ENCODE results near the gene HSPB2.
"Not testable (repeated sequence)": the region's sequence is repeated elsewhere in the genome, so short reads cannot be mapped to it uniquely, and the experiment has no call there.

HSPB2 gene, protein sequence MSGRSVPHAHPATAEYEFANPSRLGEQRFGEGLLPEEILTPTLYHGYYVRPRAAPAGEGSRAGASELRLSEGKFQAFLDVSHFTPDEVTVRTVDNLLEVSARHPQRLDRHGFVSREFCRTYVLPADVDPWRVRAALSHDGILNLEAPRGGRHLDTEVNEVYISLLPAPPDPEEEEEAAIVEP

DNA sequence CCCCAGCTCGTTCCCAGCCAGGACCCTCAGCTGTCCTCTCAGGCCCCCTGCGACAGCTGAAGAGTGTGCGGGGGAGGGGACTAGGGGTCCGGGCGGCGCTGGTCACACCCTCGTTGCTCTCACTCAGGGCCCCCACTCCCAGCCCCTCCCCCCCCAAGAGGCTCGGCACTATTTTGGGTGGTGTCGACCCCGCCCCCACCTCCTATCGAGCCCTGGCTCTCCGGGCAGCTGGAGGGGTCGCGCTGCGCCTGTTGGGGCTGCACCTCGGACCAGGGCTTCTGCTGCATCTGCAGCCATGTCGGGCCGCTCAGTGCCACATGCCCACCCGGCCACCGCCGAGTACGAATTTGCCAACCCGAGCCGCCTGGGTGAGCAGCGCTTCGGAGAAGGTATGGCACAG, at the start of gene HSPB2:
Gene HSPB2, plus strand, starts transcription at position 200 of the 400 bp plus-strand sequence. Its CDS starts 96 bp downstream, at position 296.
- DNase-seq, result no peak

GRCh38 chr11:111870113-111870512, 42.4 kb upstream of the HSPB2 start:
- DNase-seq, result no peak

DNA sequence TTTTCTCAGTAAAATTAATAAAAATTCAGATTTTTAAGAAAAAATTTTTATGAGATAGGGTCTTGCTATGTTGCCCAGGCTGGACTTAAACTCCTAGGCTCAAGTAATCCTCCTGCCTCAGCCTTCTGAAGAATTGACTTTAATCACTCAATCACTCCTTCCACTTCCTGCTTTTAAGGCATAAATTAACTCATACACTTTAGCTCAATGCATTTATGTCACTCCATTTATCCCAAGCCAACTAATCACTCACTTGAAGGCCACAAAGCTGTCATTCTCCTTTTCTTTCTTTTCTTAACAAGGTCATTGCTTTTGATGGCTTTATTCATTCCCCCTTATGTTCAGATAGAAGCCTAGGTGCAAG, 42.0 kb upstream of the HSPB2 start:
- no peak for DNase-seq

DNA sequence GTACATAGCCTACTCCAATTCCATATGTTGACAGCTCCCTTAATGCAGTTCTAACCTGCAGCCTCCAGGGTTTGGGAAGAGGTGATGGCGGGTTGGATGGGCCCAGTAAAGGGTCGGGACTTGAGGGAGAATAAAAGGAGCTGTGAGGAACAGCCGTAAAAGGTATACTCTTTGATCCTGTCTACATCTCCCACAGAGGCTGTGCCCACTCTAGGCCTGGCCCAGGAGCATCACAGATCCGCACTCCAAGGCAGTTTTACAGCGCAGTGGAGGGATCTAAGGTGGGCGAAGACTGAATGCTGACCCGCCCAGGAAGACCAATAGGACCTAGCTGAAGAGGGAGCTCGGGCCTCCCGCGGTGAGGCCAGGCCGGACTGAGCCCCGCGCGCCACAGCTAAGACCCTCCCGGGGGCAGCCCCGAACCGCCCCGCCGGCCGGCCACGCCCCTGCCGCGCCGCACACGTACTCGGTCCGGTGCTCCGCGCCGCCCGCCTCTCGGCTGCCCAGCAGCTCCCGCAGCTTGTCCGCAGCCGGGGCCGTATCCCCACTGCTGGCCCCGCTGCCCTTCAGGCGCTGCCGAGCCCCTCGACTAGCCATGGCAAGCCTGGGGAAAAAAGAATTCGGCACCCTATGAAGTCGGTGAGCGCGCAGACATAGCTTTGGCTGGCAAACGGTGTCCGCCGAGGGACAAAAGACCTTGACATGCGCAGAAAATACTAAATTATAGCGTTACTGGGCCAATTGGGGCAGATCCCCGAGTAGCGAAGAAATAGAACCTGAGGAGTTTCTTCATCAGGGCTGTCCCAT, 41.4 kb upstream of the HSPB2 start, which contains the start of gene ALG9:
Gene ALG9, minus strand, starts transcription at position 696 of the 807 bp plus-strand sequence. Its CDS starts 99 bp downstream, at position 597.
- peak; percentile 90 for DNase-seq

- no peak for DNase-seq
Measured at GRCh38 chr11:111871693-111872161, 40.8 kb upstream of the HSPB2 start.

GRCh38 chr11:111878385-111878848, 34.1 kb upstream of the HSPB2 start:
- no peak for DNase-seq

DNA sequence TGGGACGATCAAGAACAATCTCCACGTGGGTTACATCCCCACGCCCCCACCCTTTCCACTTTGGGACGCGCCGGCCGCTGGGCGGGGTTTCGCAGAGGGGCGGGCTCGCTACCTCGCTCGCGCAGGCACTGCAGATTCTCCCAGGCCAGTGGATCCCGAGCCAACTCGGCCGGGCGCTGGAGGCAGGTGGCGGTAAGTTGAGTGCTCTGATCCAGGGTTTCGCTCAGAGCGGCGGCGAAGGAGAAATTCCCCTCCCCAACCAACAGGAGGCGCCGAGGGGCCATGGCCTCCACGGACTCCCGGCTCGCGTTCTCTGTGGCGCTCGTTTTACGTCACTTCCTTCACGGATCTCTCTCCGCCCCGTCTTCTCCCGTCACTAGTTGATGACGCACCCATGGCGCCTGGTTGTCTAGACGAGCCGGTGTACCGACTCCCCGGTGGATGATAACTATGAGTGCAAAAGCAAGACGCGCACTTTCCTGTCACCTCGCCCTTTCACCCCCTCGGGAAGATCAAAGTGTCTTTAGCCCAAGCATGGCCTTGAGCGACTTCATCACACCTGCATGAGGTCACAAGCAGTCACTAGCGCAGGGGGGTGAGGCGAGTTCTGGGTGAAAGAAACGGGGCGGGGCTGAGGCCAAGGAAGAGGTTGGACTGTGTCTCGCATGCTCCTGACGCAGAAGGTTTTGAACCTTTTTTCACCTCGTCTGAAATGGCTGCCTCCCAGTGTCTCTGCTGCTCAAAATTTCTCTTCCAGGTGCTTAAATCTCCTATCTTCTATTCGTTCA, 33.5 kb upstream of the HSPB2 start, which contains the start of the genes CFAP68 and FDXACB1:
Gene CFAP68, plus strand, starts transcription at position 693 of the 788 bp plus-strand sequence. Its CDS starts 20 bp downstream, at position 713.
Gene FDXACB1, minus strand, starts transcription at position 317 of the 788 bp plus-strand sequence. Its CDS starts 33 bp downstream, at position 284.
- peak; percentile 94 for DNase-seq

- no peak for DNase-seq
Measured at GRCh38 chr11:111879637-111879960, 32.9 kb upstream of the HSPB2 start.

- no peak for DNase-seq
Measured at GRCh38 chr11:111882202-111882601, 30.3 kb upstream of the HSPB2 start.

DNA sequence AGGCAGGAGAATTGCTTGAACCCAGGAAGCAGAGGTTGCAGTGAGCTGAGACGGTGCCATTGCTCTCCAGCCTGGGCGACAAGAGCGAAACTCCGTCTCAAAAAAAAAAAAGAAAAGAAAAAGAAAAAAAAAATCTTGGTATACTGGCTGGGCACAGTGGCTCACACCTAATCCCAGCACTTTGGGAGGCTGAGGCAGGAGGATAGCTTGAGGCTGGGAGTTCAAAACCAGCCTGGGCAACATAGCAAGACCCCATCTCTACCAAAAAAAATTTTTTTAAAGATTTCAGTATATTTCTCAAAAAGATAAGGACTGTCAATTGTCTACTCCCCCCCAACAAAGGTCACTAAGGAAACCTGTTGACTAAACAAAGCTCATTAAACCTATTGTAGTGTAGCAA, 27.5 kb upstream of the HSPB2 start:
- not testable (repeated sequence) for DNase-seq

DNA sequence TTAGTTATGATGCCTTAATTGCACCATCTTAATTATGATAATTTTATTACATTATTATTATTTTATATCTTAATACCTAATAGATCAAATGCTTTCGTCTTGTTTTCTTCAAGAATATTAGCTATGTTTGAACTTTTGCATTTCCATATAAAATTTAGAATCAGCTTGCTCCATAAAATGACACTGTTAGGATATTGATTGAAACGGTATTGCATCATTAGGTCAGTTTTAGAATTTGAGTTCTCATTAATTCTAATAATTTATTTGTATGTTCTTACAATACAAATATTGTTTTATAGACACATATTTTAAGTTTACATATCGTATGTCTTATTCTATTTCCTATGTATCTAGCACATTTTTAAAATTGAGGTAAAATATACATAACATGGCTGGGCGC, 26.5 kb upstream of the HSPB2 start:
- DNase-seq, result no peak

- DNase-seq, result no peak
Measured at GRCh38 chr11:111886844-111887243, 25.7 kb upstream of the HSPB2 start.

- DNase-seq, result no peak
Measured at GRCh38 chr11:111905411-111905810, 7.1 kb upstream of the HSPB2 start.

DNA sequence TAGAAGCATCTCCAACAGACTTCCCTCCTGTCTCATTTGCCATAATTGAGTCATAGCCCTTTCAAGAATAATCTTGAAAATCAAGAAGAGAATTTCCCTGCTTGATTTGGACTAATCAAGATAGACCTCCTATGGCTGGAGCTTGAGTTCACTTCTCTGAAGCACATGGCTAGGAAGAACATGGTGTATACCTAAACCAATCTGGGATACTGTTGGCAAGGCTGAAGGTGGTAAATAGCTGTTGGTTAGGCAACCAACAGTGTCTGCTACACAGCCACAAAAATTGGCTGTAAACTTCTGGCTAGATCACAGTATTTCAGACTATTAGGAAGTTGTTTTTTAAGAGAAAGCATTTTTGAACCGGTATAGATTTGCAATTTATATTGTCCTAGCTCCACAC, 5.9 kb upstream of the HSPB2 start:
- no peak for DNase-seq

GRCh38 chr11:111908639-111909305, 3.8 kb upstream of the HSPB2 start:
- DNase-seq, result no peak

GRCh38 chr11:111909378-111909777, 3.2 kb upstream of the HSPB2 start:
- no peak for DNase-seq

GRCh38 chr11:111910676-111911562, 1.6 kb upstream of the HSPB2 start:
- DNase-seq, result no peak

- no peak for DNase-seq
Measured at GRCh38 chr11:111911563-111912401, 752 bp upstream of the HSPB2 start, which contains the start of gene CRYAB. Gene CRYAB (minus strand): TSS chr11:111911770. CDS start chr11:111911724, 46 bp downstream.

DNA sequence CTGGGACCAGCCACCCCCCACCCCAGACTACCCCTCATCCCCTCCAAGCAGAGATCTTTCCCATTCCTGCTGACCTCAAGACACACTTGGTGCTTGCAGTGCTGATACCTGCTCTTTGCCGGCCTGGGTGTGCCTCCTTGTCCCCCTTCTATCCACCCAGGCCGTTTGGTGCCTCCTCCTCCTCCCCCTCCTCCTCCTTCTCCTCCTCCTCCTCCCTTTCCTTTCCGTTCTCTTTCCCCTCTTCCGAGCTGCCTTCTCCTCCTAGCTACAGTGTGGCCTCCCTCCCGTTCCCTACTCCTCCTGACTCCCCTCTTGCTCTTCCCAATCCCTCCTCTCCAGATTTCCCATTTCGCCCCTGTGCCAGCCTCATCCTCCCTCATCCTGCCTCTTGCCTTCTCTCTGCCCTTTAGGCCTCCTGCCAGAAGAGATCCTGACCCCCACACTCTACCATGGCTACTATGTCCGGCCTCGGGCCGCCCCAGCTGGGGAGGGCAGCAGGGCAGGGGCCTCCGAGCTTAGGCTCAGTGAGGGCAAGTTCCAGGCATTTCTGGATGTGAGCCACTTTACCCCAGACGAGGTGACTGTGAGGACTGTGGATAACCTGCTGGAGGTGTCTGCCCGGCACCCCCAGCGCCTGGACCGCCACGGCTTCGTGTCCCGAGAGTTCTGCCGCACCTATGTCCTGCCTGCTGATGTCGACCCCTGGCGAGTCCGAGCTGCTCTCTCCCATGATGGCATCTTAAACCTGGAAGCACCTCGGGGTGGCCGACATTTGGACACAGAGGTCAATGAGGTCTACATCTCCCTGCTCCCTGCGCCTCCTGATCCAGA, 712 bp downstream of the HSPB2 start:
- no peak for DNase-seq

Measured in CD4-positive, alpha-beta T cell treated with Interleukin-17A for 4 hours (primary cell).